ENCODE data around the gene CNTRL.
"Not testable (repeated sequence)": the region's sequence is repeated elsewhere in the genome, so short reads cannot be mapped to it uniquely, and the experiment has no call there.

Gene CNTRL

DNA sequence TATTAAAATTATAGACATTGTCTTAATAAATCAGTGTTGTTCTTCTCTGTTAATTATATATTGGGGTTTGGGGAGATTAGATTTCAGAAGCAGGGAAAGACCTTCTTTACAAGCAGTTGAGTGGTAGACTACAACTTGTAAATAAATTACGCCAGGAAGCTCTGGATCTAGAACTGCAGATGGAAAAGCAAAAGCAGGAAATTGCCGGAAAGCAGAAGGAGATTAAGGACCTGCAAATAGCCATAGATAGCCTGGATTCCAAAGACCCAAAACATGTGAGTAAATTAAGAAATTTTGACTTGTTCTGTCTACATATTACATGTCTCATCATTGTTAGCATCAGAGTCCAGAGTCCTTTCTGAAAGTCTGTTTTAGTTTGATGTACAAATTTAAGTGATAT lies 43.5 kb downstream of the CNTRL start:
- no peak overlapping the region for H3K4me3 ChIP-seq (ENCODE audit: low read depth, low read length)
- no peak for DNase-seq (ENCODE audit: low read depth)
- TF ChIP-seq, protein P1, sequence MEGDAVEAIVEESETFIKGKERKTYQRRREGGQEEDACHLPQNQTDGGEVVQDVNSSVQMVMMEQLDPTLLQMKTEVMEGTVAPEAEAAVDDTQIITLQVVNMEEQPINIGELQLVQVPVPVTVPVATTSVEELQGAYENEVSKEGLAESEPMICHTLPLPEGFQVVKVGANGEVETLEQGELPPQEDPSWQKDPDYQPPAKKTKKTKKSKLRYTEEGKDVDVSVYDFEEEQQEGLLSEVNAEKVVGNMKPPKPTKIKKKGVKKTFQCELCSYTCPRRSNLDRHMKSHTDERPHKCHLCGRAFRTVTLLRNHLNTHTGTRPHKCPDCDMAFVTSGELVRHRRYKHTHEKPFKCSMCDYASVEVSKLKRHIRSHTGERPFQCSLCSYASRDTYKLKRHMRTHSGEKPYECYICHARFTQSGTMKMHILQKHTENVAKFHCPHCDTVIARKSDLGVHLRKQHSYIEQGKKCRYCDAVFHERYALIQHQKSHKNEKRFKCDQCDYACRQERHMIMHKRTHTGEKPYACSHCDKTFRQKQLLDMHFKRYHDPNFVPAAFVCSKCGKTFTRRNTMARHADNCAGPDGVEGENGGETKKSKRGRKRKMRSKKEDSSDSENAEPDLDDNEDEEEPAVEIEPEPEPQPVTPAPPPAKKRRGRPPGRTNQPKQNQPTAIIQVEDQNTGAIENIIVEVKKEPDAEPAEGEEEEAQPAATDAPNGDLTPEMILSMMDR (IDR thresholded peaks at IDR 0.05; ENCODE audit: low read depth, low read length, missing control alignments), result no peak

DNA sequence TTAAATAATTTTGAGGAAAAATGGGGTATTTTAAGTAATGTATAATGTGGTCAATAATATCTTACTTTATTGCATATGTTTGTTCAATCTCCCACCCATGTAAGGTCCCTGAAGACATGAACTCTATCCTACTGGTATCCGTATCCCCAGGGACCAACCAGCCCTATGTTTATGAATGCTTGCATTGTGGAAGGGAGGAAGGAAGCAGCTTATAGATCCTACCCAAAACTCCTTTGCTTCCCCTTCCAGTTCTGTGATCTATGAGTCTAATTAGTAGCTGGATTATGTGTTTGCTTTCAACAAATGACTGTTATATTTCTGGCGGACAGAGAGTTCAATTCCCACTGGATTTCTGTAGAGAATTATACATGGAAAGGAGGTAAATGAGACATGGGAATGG lies 45.6 kb downstream of the CNTRL start:
- TF ChIP-seq, protein P1 (IDR thresholded peaks at IDR 0.05; ENCODE audit: low read depth, low read length, missing control alignments), result no peak
- no peak for DNase-seq (ENCODE audit: low read depth)
- H3K4me3 ChIP-seq (ENCODE audit: low read depth, low read length), result no peak overlapping the region

DNA sequence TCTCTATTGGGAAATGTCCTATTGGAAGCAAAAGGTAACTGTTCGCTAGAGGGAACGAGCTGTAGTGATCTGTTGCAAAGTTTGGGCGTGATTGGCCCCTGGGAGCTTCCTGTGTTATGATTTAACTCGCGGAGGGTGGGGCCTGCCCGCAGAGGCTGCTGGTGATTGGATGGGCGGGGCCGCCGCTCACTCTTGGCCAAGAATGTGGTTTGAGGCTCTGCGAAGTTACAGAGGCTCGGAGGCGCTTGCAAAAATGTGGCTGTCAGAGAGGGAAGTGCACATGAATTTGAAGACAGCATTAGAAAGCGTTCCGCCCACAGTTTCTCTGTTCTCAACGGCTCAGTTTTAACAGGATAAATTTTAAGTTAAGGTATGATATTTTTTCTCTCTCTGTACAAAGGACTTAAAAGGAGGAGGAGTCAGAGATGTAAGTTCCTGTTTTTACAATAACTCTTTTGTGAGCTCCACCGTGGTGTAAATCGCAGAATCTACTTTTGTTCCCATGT lies 46.9 kb downstream of the CNTRL start:
- TF ChIP-seq, protein P1 (IDR thresholded peaks at IDR 0.05; ENCODE audit: low read depth, low read length, missing control alignments), result no peak
- peak; percentile 91 for DNase-seq (ENCODE audit: low read depth)
- H3K4me3 ChIP-seq (ENCODE audit: low read depth, low read length), result peak overlapping the region; percentile 50

DNA sequence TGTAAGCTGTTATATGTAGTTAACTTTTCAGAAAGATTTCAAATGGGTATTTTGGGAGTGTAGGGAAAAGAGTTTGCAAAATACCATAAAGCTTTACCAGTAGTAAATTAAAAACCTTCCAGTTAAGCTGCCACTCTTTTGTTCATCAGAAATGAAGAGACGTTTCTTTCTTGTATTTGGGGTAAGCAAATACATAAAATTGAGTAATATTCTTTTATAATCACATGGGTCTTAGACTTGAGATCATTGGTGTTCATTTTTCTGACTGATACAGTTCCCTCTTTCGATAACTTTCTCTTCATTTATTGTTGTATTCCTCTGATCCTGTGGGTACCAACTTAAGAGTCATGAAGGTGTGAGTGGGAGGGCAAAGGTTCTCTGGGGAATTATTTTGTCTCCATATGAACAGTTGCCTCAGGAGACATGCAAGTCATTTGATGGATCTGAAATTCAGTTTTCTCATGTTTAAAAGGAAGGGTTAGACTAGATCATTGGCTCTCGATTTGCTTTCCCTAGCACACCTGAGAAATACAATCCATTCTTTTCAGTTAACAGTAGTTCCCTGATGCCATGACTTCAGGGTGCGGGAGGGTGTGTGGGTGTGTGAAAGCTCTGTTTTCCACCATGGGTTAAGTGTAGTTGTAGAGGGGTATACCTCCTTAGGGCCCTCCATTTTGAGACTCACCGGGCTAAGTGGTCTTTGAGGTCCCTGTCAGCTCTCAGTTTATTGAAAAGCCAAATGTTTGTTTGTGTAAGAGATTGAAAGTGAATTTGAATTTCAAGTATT lies 47.7 kb downstream of the CNTRL start:
- TF ChIP-seq, protein P1 (IDR thresholded peaks at IDR 0.05; ENCODE audit: low read depth, low read length, missing control alignments), result no peak
- no peak for DNase-seq (ENCODE audit: low read depth)
- H3K4me3 ChIP-seq (ENCODE audit: low read depth, low read length), result peak overlapping the region; percentile 50

DNA sequence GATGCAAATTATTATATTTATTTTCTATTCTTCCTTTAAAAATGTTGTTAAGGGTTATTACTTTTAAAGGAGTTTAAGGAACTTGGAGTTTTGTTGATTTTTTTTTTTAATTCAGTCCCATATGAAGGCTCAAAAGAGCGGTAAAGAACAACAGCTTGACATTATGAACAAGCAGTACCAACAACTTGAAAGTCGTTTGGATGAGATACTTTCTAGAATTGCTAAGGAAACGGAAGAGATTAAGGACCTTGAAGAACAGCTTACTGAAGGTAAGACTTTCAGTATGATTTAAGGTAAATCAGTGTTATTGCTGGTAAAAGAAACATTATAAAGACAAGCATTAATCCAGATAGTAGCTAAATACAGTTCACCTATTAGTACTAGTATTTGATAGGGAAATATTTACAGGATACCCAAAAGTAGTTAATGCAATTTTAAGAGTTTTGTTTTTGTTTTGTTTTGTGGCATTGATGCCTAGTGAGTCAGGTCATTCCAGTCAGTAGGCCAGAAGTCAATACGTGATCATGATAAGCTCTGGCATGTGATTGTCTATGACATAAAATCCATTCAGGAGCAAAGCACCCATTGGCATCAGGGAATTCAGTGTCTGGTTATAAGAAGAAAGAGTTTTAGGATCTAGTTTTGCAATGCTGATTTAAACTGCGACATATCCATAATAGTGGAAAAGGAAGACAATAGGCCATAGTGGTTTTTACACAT lies 49.2 kb downstream of the CNTRL start:
- TF ChIP-seq, protein P1 (IDR thresholded peaks at IDR 0.05; ENCODE audit: low read depth, low read length, missing control alignments), result no peak
- H3K4me3 ChIP-seq (ENCODE audit: low read depth, low read length), result no peak overlapping the region
- no peak for DNase-seq (ENCODE audit: low read depth)

DNA sequence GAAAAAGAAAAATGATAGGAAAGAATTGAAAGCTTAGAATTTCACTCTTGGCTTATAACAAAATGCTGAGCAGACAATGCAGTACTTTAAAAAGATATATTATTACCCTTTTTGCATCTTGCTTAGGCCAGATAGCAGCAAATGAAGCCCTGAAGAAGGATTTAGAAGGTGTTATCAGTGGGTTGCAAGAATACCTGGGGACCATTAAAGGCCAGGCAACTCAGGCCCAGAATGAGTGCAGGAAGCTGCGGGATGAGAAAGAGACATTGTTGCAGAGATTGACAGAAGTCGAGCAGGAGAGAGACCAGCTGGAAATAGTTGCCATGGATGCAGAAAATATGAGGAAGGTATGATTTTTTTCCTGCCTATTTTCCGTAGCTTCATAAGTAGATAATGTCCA lies 50.8 kb downstream of the CNTRL start:
- no peak for DNase-seq (ENCODE audit: low read depth)
- H3K4me3 ChIP-seq (ENCODE audit: low read depth, low read length), result no peak overlapping the region
- TF ChIP-seq, protein P1 (IDR thresholded peaks at IDR 0.05; ENCODE audit: low read depth, low read length, missing control alignments), result no peak

DNA sequence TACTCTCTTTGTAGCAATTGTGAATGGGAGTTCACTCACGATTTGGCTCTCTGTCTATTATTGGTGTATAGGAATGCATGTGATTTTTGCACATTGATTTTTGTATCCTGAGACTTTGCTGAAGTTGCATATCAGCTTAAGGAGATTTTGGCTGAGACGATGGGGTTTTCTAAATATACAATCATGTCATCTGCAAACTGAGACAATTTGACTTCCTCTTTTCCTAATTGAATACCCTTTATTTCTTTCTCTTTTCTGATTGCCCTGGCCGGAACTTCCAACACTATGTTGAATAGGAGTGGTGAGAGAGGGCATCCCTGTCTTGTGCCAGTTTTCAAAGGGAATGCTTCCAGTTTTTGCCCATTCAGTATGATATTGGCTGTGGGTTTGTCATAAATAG lies 54.6 kb downstream of the CNTRL start:
- H3K4me3 ChIP-seq (ENCODE audit: low read depth, low read length); DNase-seq (ENCODE audit: low read depth): not testable (repeated sequence)
